ENCODE data around the gene NKD2. TPM values are rescaled to one million over a fixed set of nuclear protein-coding genes. Genes with fewer than 3 reads are reported as not detected.
"Not testable (repeated sequence)": the region's sequence is repeated elsewhere in the genome, so short reads cannot be mapped to it uniquely, and the experiment has no call there.

Gene NKD2
- total RNA-seq, 2 experiments from 2014 or later = 0.23 to 0.36 TPM

DNA sequence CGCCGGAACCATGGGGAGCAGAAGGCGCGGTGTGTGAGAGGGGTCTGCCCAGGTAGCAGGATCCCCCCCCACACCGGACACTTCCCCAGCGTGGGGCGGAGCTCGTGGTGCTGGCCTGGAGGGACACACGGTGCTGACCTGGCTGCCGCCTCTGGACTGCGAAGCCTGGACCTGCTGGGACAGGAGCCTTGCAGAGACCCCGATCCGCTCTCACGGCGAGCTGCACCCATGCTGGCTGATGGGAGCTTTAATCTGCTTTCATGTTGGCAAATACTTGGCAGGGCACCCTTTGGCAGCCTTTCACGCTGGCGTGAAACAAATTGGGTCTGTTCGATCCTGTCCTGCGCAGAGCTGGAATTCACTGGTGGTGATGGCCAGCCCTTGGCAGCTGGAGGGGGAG lies 7.4 kb downstream of the NKD2 start:
- H3K27me3 Mint-ChIP-seq = no peaks in the 10 kb centered on the region
- H3K4me3 Mint-ChIP-seq = no peak overlapping the region

DNA sequence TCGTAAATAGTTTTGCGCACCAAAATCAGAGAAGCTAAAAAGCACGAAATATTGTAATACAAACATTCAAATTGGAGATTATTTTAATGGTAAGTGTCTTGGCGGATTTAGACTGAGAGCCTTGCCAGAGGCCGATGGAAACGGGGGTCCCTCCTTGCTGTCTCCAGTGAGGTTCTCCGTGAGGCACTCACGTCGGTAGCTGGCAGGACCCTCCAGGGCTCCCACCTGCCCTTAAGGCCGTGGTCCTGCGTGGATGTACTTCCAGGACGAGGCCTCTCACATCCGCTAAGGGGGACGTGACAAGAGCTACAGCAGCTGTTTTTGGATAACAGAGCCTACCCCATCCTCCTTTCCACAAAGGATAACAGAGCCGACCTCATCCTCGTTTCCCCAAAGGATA lies 7.9 kb downstream of the NKD2 start:
- Mint-ChIP-seq H3K9me3 (no peaks in the 10 kb centered on the region), H3K4me3 (no peak overlapping the region), H3K4me1 (no peaks in the 10 kb centered on the region), H3K27me3 (no peaks in the 10 kb centered on the region), H3K27ac (no peak overlapping the region), H3K36me3 (no peaks in the 10 kb centered on the region)
- POLR2A ChIA-PET = interaction anchor here (1.5 kb wide), 1 partner anchor 10 kb away, joined by 5 read pairs; no protein-coding TSS in a partner anchor
- DNase-seq (no peak), ATAC-seq (ENCODE audit: low read depth) (no peak)

More for the DNA sequence above, 7.4 kb downstream of the NKD2 start:
- H3K9me3 Mint-ChIP-seq = no peaks in the 10 kb centered on the region
- peaks cover 2% of the 10 kb centered on the region for H3K4me1 Mint-ChIP-seq
- POLR2A ChIA-PET = interaction anchor here (1.5 kb wide), 1 partner anchor 9 kb away, joined by 5 read pairs; no protein-coding TSS in a partner anchor
- ATAC-seq (ENCODE audit: low read depth) (no peak), DNase-seq (no peak)
- no peak overlapping the region for H3K27ac Mint-ChIP-seq
- no peaks in the 10 kb centered on the region for H3K36me3 Mint-ChIP-seq

DNA sequence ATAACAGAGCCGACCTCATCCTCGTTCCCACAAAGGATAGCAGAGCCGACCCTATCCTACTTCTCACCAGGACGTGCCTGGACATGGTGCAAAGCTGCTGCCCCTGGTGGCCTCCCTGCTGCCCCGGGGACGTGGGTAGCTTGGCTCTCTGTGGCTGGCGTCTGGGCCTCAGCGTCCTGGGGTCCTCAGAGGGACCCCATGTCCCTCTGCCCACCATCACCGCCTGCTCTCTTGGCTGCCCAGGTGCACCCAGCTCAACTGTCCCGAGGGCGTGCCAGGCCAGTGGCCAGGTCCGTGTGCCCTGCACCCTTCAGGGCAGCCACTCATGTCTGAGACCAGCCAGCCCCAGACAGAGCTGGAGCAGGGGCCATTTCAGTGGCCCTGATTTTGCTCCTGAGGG lies 8.5 kb downstream of the NKD2 start:
- H3K4me3 Mint-ChIP-seq = no peak overlapping the region
- H3K27ac Mint-ChIP-seq = no peak overlapping the region
- no peaks in the 10 kb centered on the region for H3K36me3 Mint-ChIP-seq
- H3K27me3 Mint-ChIP-seq = no peaks in the 10 kb centered on the region
- no peak for ATAC-seq (ENCODE audit: low read depth)
- H3K4me1 Mint-ChIP-seq = no peaks in the 10 kb centered on the region
- no peak for DNase-seq
- POLR2A ChIA-PET = interaction anchor here (1.5 kb wide), 1 partner anchor 10 kb away, joined by 5 read pairs; no protein-coding TSS in a partner anchor
- no peaks in the 10 kb centered on the region for H3K9me3 Mint-ChIP-seq

- H3K36me3 Mint-ChIP-seq = no peaks in the 10 kb centered on the region
- POLR2A ChIA-PET = no interaction called here
- H3K4me3 Mint-ChIP-seq = no peak overlapping the region
- H3K27me3 Mint-ChIP-seq = no peaks in the 10 kb centered on the region
- H3K4me1 Mint-ChIP-seq = no peaks in the 10 kb centered on the region
- ATAC-seq (ENCODE audit: low read depth) (no peak), DNase-seq (no peak)
- H3K27ac Mint-ChIP-seq = no peak overlapping the region
- H3K9me3 Mint-ChIP-seq = no peaks in the 10 kb centered on the region
Measured at GRCh38 chr5:1017691-1018455, 9.3 kb downstream of the NKD2 start.

GRCh38 chr5:1018596-1018995 lies 10.0 kb downstream of the NKD2 start:
- Mint-ChIP-seq H3K36me3 (no peaks in the 10 kb centered on the region), H3K27ac (no peak overlapping the region), H3K4me3 (no peak overlapping the region), H3K4me1 (no peaks in the 10 kb centered on the region), H3K9me3 (no peaks in the 10 kb centered on the region), H3K27me3 (no peaks in the 10 kb centered on the region)
- ATAC-seq (ENCODE audit: low read depth) (no peak), DNase-seq (no peak)
- POLR2A ChIA-PET = no interaction called here

GRCh38 chr5:1019001-1019905 lies 10.7 kb downstream of the NKD2 start:
- Mint-ChIP-seq H3K9me3 (no peaks in the 10 kb centered on the region), H3K36me3 (no peaks in the 10 kb centered on the region), H3K27ac (no peak overlapping the region), H3K4me1 (no peaks in the 10 kb centered on the region), H3K27me3 (no peaks in the 10 kb centered on the region), H3K4me3 (no peak overlapping the region)
- ATAC-seq (ENCODE audit: low read depth) (no peak), DNase-seq (no peak)
- POLR2A ChIA-PET = no interaction called here

DNA sequence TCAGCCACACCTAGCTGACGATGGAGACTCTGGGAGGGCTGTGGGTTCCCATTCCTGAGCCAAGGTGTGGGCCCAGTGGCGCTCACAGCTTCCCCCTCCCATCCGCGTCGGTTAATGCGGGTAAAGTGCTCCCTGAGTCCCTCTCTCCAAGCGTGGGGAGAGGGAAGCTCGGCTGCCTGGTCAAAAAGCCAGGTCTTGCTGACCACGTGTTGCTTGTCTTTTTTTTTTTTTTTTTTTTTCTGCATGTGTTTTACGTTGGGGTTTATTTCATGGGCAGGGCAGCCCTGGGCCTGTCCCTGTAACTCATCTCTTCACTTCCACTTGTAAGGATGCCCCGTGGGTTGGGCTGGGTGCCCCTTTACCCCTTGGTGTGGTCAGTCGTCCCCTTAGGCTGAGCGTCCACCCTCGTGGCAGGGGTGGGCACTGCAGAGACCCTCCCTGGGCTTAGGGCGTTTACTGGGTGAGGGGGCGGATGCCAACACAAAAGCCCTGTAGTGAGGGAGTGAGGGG lies 11.9 kb downstream of the NKD2 start:
- Mint-ChIP-seq H3K36me3 (no peaks in the 10 kb centered on the region), H3K27ac (no peak overlapping the region), H3K4me3 (no peak overlapping the region), H3K9me3 (no peaks in the 10 kb centered on the region), H3K4me1 (no peaks in the 10 kb centered on the region), H3K27me3 (no peaks in the 10 kb centered on the region)
- POLR2A ChIA-PET = no interaction called here
- DNase-seq (no peak), ATAC-seq (ENCODE audit: low read depth) (no peak)

- ATAC-seq (ENCODE audit: low read depth) = no peak
- Mint-ChIP-seq H3K4me1 (no peaks in the 10 kb centered on the region), H3K36me3 (no peaks in the 10 kb centered on the region), H3K4me3 (no peak overlapping the region), H3K27me3 (no peaks in the 10 kb centered on the region), H3K9me3 (no peaks in the 10 kb centered on the region), H3K27ac (no peak overlapping the region)
- POLR2A ChIA-PET = no interaction called here
- no peak for DNase-seq
Measured at GRCh38 chr5:1021136-1021968, 12.8 kb downstream of the NKD2 start.

GRCh38 chr5:1021969-1022336 lies 13.4 kb downstream of the NKD2 start:
- H3K27me3 Mint-ChIP-seq; H3K4me3 Mint-ChIP-seq; ATAC-seq (ENCODE audit: low read depth); H3K9me3 Mint-ChIP-seq; H3K36me3 Mint-ChIP-seq; DNase-seq; H3K4me1 Mint-ChIP-seq; H3K27ac Mint-ChIP-seq; POLR2A ChIA-PET: not testable (repeated sequence)

- no peak overlapping the region for H3K4me3 Mint-ChIP-seq
- H3K27ac Mint-ChIP-seq = no peak overlapping the region
- H3K9me3 Mint-ChIP-seq = no peaks in the 10 kb centered on the region
- ATAC-seq (ENCODE audit: low read depth) (no peak), DNase-seq (no peak)
- H3K27me3 Mint-ChIP-seq = no peaks in the 10 kb centered on the region
- no peaks in the 10 kb centered on the region for H3K4me1 Mint-ChIP-seq
- H3K36me3 Mint-ChIP-seq = no peaks in the 10 kb centered on the region
- POLR2A ChIA-PET = no interaction called here
Measured at GRCh38 chr5:1026700-1027621, 18.4 kb downstream of the NKD2 start.

DNA sequence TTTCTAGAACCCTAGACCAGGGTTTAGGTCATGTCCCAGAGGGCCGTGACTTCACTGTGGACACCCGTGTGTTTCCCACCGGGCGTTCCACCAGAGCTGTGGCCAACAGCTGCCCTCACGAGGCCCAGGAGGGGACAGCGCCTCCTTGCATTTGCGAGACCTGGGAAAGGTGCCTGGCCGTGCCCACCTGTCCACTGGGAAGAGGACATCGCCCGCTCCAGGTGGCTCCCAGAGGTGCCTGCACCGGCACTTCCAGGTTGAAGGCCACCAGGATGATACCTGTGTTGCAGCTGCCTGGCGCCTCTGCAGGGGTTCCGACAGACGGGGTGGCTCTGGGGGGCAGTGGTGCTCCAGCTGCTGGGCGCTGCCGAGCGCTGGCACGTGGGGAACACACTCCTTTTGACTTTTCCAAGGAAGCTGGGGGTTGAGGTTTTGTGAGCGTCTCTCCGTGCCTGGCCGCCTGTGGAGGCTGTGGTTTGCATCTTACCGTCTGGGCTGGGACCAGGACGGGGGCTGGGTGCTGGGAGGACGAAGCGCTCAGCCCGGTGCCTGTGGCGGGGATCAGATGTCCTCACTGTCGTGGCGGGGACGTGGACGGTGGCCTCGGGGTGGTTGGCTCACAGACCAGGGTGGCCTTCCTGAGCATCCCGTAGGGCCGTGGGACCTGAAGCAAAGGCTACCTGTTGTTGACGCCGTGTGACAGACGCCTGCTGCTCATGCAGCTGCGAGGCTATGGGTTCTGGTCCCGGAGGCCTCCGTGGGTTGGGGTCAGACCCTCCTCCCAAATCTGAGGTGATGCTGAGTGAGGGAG lies 19.2 kb downstream of the NKD2 start:
- no peaks in the 10 kb centered on the region for H3K27me3 Mint-ChIP-seq
- no peak overlapping the region for H3K4me3 Mint-ChIP-seq
- DNase-seq = no peak
- H3K36me3 Mint-ChIP-seq = no peaks in the 10 kb centered on the region
- H3K9me3 Mint-ChIP-seq = no peaks in the 10 kb centered on the region
- H3K27ac Mint-ChIP-seq = no peak overlapping the region
- no peaks in the 10 kb centered on the region for H3K4me1 Mint-ChIP-seq
- POLR2A ChIA-PET = no interaction called here
- no peak for ATAC-seq (ENCODE audit: low read depth)
